ENCODE results near the gene KLHL29.
A peak's percentile ranks its signal among the peaks of the same experiment; 100 is the strongest.

KLHL29 gene

GRCh38 chr2:23632831-23633395, 247.9 kb downstream of the KLHL29 start:
- no peak for DNase-seq (ENCODE audit: low read depth in 2 of 2)

GRCh38 chr2:23633966-23634365, 249.0 kb downstream of the KLHL29 start:
- no peak for DNase-seq (ENCODE audit: low read depth in 2 of 2)

- no peak for DNase-seq (ENCODE audit: low read depth in 2 of 2)
These were observed 250.7 kb downstream of the KLHL29 start for GRCh38 chr2:23635442-23636340.

GRCh38 chr2:23636426-23636825, 251.4 kb downstream of the KLHL29 start:
- no peak for DNase-seq (ENCODE audit: low read depth in 2 of 2)

- DNase-seq (ENCODE audit: low read depth in 2 of 2), result no peak
These were observed 252.2 kb downstream of the KLHL29 start for GRCh38 chr2:23637011-23637778.

- DNase-seq (ENCODE audit: low read depth in 2 of 2), result no peak
These were observed 254.5 kb downstream of the KLHL29 start for GRCh38 chr2:23639406-23639982.

GRCh38 chr2:23640711-23641110, 255.7 kb downstream of the KLHL29 start:
- no peak for DNase-seq (ENCODE audit: low read depth in 2 of 2)

- no peak for DNase-seq (ENCODE audit: low read depth in 2 of 2)
These were observed 257.5 kb downstream of the KLHL29 start for GRCh38 chr2:23642516-23642915.

- no peak for DNase-seq (ENCODE audit: low read depth in 2 of 2)
These were observed 260.3 kb downstream of the KLHL29 start for GRCh38 chr2:23645230-23645808.

- DNase-seq (ENCODE audit: low read depth in 2 of 2), result no peak
These were observed 262.6 kb downstream of the KLHL29 start for GRCh38 chr2:23647563-23647962.

GRCh38 chr2:23649303-23649702, 264.3 kb downstream of the KLHL29 start:
- no peak for DNase-seq (ENCODE audit: low read depth in 2 of 2)

- DNase-seq (ENCODE audit: low read depth in 2 of 2), result peak in 1 of 2 donors; percentile 3
These were observed 264.8 kb downstream of the KLHL29 start for GRCh38 chr2:23649819-23650218.

GRCh38 chr2:23651187-23652080, 266.5 kb downstream of the KLHL29 start:
- no peak for DNase-seq (ENCODE audit: low read depth in 2 of 2)

GRCh38 chr2:23653326-23653725, 268.3 kb downstream of the KLHL29 start:
- no peak for DNase-seq (ENCODE audit: low read depth in 2 of 2)

GRCh38 chr2:23654756-23655155, 269.8 kb downstream of the KLHL29 start:
- no peak for DNase-seq (ENCODE audit: low read depth in 2 of 2)

GRCh38 chr2:23655934-23656596, 271.1 kb downstream of the KLHL29 start:
- DNase-seq (ENCODE audit: low read depth in 2 of 2), result no peak

- DNase-seq (ENCODE audit: low read depth in 2 of 2), result no peak
These were observed 271.6 kb downstream of the KLHL29 start for GRCh38 chr2:23656597-23656973.

- DNase-seq (ENCODE audit: low read depth in 2 of 2), result no peak
These were observed 272.4 kb downstream of the KLHL29 start for GRCh38 chr2:23657371-23657770.

GRCh38 chr2:23657934-23658333, 273.0 kb downstream of the KLHL29 start:
- DNase-seq (ENCODE audit: low read depth in 2 of 2), result no peak

GRCh38 chr2:23658466-23658942, 273.5 kb downstream of the KLHL29 start:
- peak; percentile 25 to 32 for DNase-seq (ENCODE audit: low read depth in 2 of 2)
